Ovary (tissue), 3 donors: ENCODE data around the gene FXYD4.

Source experiments
- CTCF ChIP-seq, 3 donors: fragments of 450-650 bp in 2 of 3; fragments of 200-600 bp in 1 of 3; IDR thresholded peaks; one replicate each; pipeline versions ENCODE4 v1.5.1 to v1.8.0; 2016 to 2022; ENCODE audit warnings: antibody characterized with exemption in 3 of 3, mild to moderate bottlenecking in 1 of 3
- POLR2A ChIP-seq: fragments of 450-650 bp; IDR thresholded peaks from one replicate; pipeline ENCODE4 v1.6.1; 2017; ENCODE audit warnings: antibody characterized with exemption, mild to moderate bottlenecking, moderate library complexity
- donor health status: DM: no; HTN: no; CAD: no.

GRCh38 chr10:43327171-43327570 is 44.3 kb upstream of the FXYD4 start:
- TF ChIP-seq CTCF (IDR thresholded peaks at IDR 0.05) (no peak), POLR2A (no peak)
